Brain microvascular endothelial cell (primary cell): ENCODE data around the gene APBA2.

Experiments used
- DNase-seq: peaks from one replicate; pipeline ENCODE4 v3.0.0-alpha.2; 2020
- H3K27ac ChIP-seq: fragments of 250-450 bp; sonication (Bioruptor Pico); 2 replicates; pipeline ENCODE4 v1.5.1; 2020; ENCODE audit warnings: mild to moderate bottlenecking, moderate library complexity
- H3K27me3 ChIP-seq: fragments of 250-450 bp; sonication (Bioruptor Pico); replicated peaks from 2 replicates; pipeline ENCODE4 v1.5.1; 2020; ENCODE audit warnings: mild to moderate bottlenecking
- H3K36me3 ChIP-seq: fragments of 250-450 bp; sonication (Bioruptor Pico); replicated peaks from 2 replicates; pipeline ENCODE4 v1.5.1; 2020; ENCODE audit warnings: mild to moderate bottlenecking
- H3K4me3 ChIP-seq: 2 replicates; pipeline ENCODE4 v1.5.1; 2011; ENCODE audit warnings: low read depth, mild to moderate bottlenecking, control low read depth, low read length, moderate library complexity
- CTCF ChIP-seq: IDR thresholded peaks from 2 replicates; pipeline ENCODE4 v1.5.1; 2011; ENCODE audit warnings: low read depth, mild to moderate bottlenecking, moderate library complexity, low read length, control low read depth, inconsistent platforms; ENCODE audit errors: missing control alignments
- in situ Hi-C: cut with HindIII; loops from 2 replicates; pipeline ENCODE4 v1.10.0; 2017; ENCODE audit warnings: low sequenced_read_pairs, low pct_ligation_motif_present

APBA2 gene

GRCh38 chr15:29088666-29089065 is 202.9 kb downstream of the APBA2 start:
- no peak for DNase-seq
- H3K27ac ChIP-seq: no peak overlapping the region
- in situ Hi-C loops: no loop called here
- no peaks in the 10 kb centered on the region for H3K36me3 ChIP-seq
- H3K4me3 ChIP-seq: no peak overlapping the region
- TF ChIP-seq CTCF: no peak
- no peaks in the 10 kb centered on the region for H3K27me3 ChIP-seq

- Histone ChIP-seq H3K27ac (no peak overlapping the region), H3K27me3 (no peaks in the 10 kb centered on the region), H3K36me3 (no peaks in the 10 kb centered on the region), H3K4me3 (peak overlapping the region; percentile 30)
- in situ Hi-C loops: no loop called here
- TF ChIP-seq CTCF: peak; percentile 61
- DNase-seq: no peak
Measured at GRCh38 chr15:29089731-29090616, 204.2 kb downstream of the APBA2 start.

- no peak overlapping the region for H3K27ac ChIP-seq
- no peak for DNase-seq
- peak; percentile 93 for TF ChIP-seq CTCF
- in situ Hi-C loops: no loop called here
- H3K4me3 ChIP-seq: no peak overlapping the region
- H3K27me3 ChIP-seq: no peaks in the 10 kb centered on the region
- H3K36me3 ChIP-seq: no peaks in the 10 kb centered on the region
Measured at GRCh38 chr15:29090617-29091466, 205.1 kb downstream of the APBA2 start.

- H3K36me3 ChIP-seq: no peaks in the 10 kb centered on the region
- no peaks in the 10 kb centered on the region for H3K27me3 ChIP-seq
- no peak for TF ChIP-seq CTCF
- in situ Hi-C loops: no loop called here
- no peak overlapping the region for H3K27ac ChIP-seq
- no peak overlapping the region for H3K4me3 ChIP-seq
- no peak for DNase-seq
Measured at GRCh38 chr15:29091666-29092065, 205.9 kb downstream of the APBA2 start.

- Histone ChIP-seq H3K4me3 (no peak overlapping the region), H3K36me3 (no peaks in the 10 kb centered on the region), H3K27ac (no peak overlapping the region), H3K27me3 (no peaks in the 10 kb centered on the region)
- in situ Hi-C loops: no loop called here
- DNase-seq: no peak
- no peak for TF ChIP-seq CTCF
Measured at GRCh38 chr15:29092376-29093064, 206.7 kb downstream of the APBA2 start.
